HepG2 (cell line): ENCODE results near the gene SMYD2. TPM values are rescaled to one million over a fixed set of nuclear protein-coding genes. Genes with fewer than 3 reads are reported as not detected.

Experiments used
- ATRX ChIP-seq: sonication (generic); formaldehyde crosslinking; IDR thresholded peaks from 2 replicates; pipeline ENCODE4 v1.4.0; 2020; ENCODE audit warnings: missing genetic modification reagents, borderline replicate concordance
- FOXK2 ChIP-seq: fragments of 450-650 bp; IDR thresholded peaks from 2 replicates; pipeline ENCODE4 v1.6.1; 2016
- GMEB1 ChIP-seq: sonication (generic); formaldehyde crosslinking; IDR thresholded peaks from 2 replicates; pipeline ENCODE4 v1.5.1; 2020; ENCODE audit warnings: missing genetic modification reagents, mild to moderate bottlenecking, borderline replicate concordance
- HNRNPUL1 ChIP-seq: fragments of 200-400 bp; formaldehyde crosslinking; IDR thresholded peaks from 2 replicates; pipeline ENCODE4 v1.6.1; 2017; ENCODE audit warnings: low read depth, mild to moderate bottlenecking, low read length, moderate library complexity
- NFKB2 ChIP-seq: sonication (generic); formaldehyde crosslinking; IDR thresholded peaks from 2 replicates; pipeline ENCODE4 v1.4.0; 2020; ENCODE audit warnings: missing genetic modification reagents, borderline replicate concordance
- PRPF4 ChIP-seq: fragments of 200-400 bp; formaldehyde crosslinking; IDR thresholded peaks from 2 replicates; pipeline ENCODE4 v1.6.1; 2016; ENCODE audit warnings: low read length, low read depth; ENCODE audit not compliant: poor library complexity, severe bottlenecking
- RBAK ChIP-seq: sonication (generic); formaldehyde crosslinking; IDR thresholded peaks from 2 replicates; pipeline ENCODE4 v1.5.1; 2020; ENCODE audit warnings: mild to moderate bottlenecking, missing genetic modification reagents
- REL ChIP-seq: sonication (generic); formaldehyde crosslinking; conservative IDR thresholded peaks from 2 replicates; pipeline ENCODE4 v1.8.0; 2022; ENCODE audit warnings: mild to moderate bottlenecking, missing genetic modification reagents, moderate library complexity
- SKIL ChIP-seq: sonication (generic); formaldehyde crosslinking; IDR thresholded peaks from 2 replicates; pipeline ENCODE4 v1.8.0; 2022; ENCODE audit warnings: missing genetic modification reagents, mild to moderate bottlenecking, moderate library complexity, borderline replicate concordance
- SNAPC4 ChIP-seq: sonication (generic); formaldehyde crosslinking; IDR thresholded peaks from 2 replicates; pipeline ENCODE4 v1.4.0; 2020; ENCODE audit warnings: mild to moderate bottlenecking, missing genetic modification reagents
- TCF7L2 ChIP-seq: IDR thresholded peaks from 2 replicates; pipeline ENCODE4 v1.6.1; 2011; ENCODE audit warnings: mild to moderate bottlenecking, low read depth, low read length, moderate library complexity
- TFDP1 ChIP-seq: IDR thresholded peaks from 2 replicates; pipeline ENCODE4 v1.6.1; 2016; ENCODE audit warnings: missing compliant biosample characterization, missing genetic modification reagents, borderline replicate concordance
- U2AF1 ChIP-seq: fragments of 200-400 bp; formaldehyde crosslinking; optimal IDR thresholded peaks from 2 replicates; pipeline ENCODE3; 2017; ENCODE audit warnings: mild to moderate bottlenecking, low read depth, low read length
- ZC3H4 ChIP-seq: sonication (generic); formaldehyde crosslinking; IDR thresholded peaks from 2 replicates; pipeline ENCODE4 v1.4.0; 2020; ENCODE audit warnings: missing genetic modification reagents, borderline replicate concordance
- ZNF260 ChIP-seq: sonication (generic); formaldehyde crosslinking; IDR thresholded peaks from 2 replicates; pipeline ENCODE4 v1.4.0; 2020; ENCODE audit warnings: missing genetic modification reagents, low read depth, mild to moderate bottlenecking, borderline replicate concordance
- ZNF580 ChIP-seq: IDR thresholded peaks from 2 replicates; pipeline ENCODE4 v1.6.1; 2016; ENCODE audit warnings: low read depth, borderline replicate concordance
- polyA plus RNA-seq, 8 experiments: library from polyadenylated mRNA; depleted of rRNA in 3 of 8; stranded (reverse) in 7 of 8; unstranded in 1 of 8; fragments of >200 nt; fragmentation: Illumina TruSeq in 4 of 8; extraction: Trizol in 4 of 8; gene quantifications; 2 replicates each; pipeline versions ENCODE4 v1.2.1 to v1.2.3, GENCODE V29; 2011 to 2016; ENCODE audit warnings: low read depth in 4 of 8, missing spikeins in 1 of 8, mixed read lengths in 1 of 8; ENCODE audit not compliant: insufficient read depth in 1 of 8
- total RNA-seq, 5 experiments: library from RNA; depleted of rRNA; stranded (reverse); fragments of >200 nt; fragmentation: Illumina TruSeq; extraction: Trizol; gene quantifications; 2 replicates each; pipeline ENCODE4 v1.2.3, GENCODE V29; 2016; ENCODE audit warnings: low read depth in 1 of 5
- TF ChIP-seq, protein P1 (sequence below): sonication (generic); formaldehyde crosslinking; IDR thresholded peaks from 2 replicates; pipeline ENCODE4 v1.4.0; 2020; ENCODE audit warnings: missing genetic modification reagents, mild to moderate bottlenecking, borderline replicate concordance

The SMYD2 gene
- total and polyA plus RNA-seq, 2 of the 13 experiments (the other 11 are each of a cell fraction or from before 2014, with no cell fraction given) = 72.7 to 139 TPM

GRCh38 chr1:214280386-214281020 is 456 bp upstream of the SMYD2 start (continued):
- TF ChIP-seq NFKB2 (CRISPR knock-in tag) (peak; percentile 68; the same call in 1 of the 2 replicates), FOXK2 (no peak), REL (CRISPR knock-in tag) (0 out of 2 replicates have a peak, but pooled peaks have one; percentile 45), ZNF260 (no peak), RBAK (no peak), GMEB1 (CRISPR knock-in tag) (peak; percentile 52), ZNF580 (CRISPR knock-in tag) (no peak; the same call in 1 of the 2 replicates), TFDP1 (CRISPR knock-in tag) (no peak), U2AF1 (no peak), ZC3H4 (no peak), HNRNPUL1 (no peak), TCF7L2 (no peak), ATRX (no peak), SKIL (CRISPR knock-in tag) (no peak), SNAPC4 (CRISPR knock-in tag) (no peak), PRPF4 (no peak)
- TF ChIP-seq, protein P1, sequence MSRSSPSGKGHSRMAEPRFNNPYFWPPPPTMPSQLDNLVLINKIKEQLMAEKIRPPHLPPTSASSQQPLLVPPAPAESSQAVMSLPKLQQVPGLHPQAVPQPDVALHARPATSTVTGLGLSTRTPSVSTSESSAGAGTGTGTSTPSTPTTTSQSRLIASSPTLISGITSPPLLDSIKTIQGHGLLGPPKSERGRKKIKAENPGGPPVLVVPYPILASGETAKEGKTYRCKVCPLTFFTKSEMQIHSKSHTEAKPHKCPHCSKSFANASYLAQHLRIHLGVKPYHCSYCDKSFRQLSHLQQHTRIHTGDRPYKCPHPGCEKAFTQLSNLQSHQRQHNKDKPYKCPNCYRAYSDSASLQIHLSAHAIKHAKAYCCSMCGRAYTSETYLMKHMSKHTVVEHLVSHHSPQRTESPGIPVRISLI = peak; percentile 18; the same call in 1 of the 2 replicates
